HS-27A (cell line): ENCODE results near the gene PDP2.
"Not testable (repeated sequence)": the region's sequence is repeated elsewhere in the genome, so short reads cannot be mapped to it uniquely, and the experiment has no call there.

Experiments
- DNase-seq: peaks from one replicate; pipeline ENCODE4 v3.0.0-alpha.2; 2012; ENCODE audit warnings: low read depth, missing footprints

PDP2 gene

GRCh38 chr16:66920924-66921680 lies 40.8 kb downstream of the PDP2 start:
- no peak for DNase-seq

DNA sequence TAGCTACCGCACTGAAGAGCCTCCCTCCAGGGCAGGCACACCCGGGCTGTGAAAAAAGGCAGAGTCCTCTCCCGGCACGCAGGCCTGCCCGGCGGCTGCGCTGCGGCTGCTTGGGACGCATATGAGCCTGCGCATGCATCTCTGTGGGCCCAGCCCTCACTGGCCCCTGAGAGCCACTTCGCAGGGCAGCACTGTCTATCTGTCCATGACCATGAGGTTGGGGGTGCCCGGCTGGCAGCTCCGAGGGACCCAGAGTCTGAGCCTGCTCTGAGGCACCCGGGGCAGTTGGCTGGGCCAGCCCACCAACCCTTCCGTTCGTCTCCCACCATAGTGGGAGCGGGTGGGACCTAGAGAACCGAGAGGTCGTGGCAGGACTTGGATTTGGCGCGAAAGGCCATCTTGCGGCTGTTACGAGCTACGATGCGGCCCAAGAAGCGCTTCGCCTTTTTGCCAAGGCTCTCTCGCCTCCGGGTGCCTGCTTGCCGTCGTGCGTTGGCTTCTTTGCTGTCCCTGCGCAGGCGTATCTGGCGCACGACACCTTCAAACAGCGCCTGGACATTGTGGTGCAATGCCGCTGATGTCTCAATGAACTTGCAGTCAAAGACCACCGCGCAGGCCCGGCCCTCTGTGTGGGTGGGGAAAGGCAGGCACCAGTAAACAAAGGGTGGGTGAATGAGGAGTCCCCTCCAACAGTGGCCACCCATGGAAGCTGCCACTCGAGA lies 41.6 kb downstream of the PDP2 start:
- no peak for DNase-seq

GRCh38 chr16:66923247-66923731 lies 43.0 kb downstream of the PDP2 start:
- no peak for DNase-seq

- no peak for DNase-seq
These were observed 43.6 kb downstream of the PDP2 start for GRCh38 chr16:66923866-66924265.

- no peak for DNase-seq
These were observed 44.4 kb downstream of the PDP2 start for GRCh38 chr16:66924527-66925321.

- DNase-seq = no peak
These were observed 45.1 kb downstream of the PDP2 start, which contains the start of gene RRAD for GRCh38 chr16:66925322-66925840. Gene RRAD, minus strand, starts transcription at chr16:66925535. Its CDS starts 356 bp downstream, at chr16:66925179.

DNA sequence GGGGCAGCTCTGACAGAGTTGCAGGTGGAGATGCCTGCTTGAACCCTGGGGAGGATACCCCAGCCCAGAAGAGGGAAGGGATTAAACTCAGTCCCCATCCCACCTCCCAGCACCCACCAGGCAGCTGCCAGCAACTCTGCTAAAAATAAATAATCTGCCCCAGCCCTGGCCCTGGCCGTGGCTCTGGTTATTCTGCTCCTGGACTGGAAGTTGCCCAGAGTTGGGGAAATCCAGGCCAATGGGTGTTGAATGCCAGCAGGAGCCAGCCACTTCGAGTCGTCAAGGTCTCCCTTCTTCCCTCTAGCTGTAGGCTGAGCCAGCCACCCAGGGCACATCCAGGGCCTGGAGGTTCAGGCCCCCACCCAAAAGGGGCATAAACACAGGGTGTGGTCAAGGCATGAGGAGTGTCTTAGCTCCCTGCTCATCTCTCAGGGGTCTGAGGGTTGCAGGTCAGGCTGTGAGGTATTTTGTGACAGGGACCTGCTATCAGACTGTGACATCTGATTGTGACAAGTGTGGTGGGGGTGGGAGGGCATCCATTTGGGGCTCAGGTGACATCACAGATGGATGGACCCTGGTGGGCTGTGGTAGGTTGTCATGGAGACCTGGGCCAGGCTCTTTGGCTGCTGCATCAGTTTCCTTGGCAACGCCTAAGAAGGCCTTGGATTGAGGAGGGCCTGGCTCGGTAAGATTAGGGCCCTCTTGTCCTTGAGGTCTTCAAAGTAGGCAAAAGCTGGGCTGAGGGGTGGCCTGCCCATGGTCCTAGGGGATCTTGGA lies 46.0 kb downstream of the PDP2 start:
- DNase-seq = no peak

- peak; percentile 71 for DNase-seq
These were observed 46.7 kb downstream of the PDP2 start for GRCh38 chr16:66926961-66927436.

GRCh38 chr16:66927918-66928649 lies 47.8 kb downstream of the PDP2 start:
- no peak for DNase-seq

DNA sequence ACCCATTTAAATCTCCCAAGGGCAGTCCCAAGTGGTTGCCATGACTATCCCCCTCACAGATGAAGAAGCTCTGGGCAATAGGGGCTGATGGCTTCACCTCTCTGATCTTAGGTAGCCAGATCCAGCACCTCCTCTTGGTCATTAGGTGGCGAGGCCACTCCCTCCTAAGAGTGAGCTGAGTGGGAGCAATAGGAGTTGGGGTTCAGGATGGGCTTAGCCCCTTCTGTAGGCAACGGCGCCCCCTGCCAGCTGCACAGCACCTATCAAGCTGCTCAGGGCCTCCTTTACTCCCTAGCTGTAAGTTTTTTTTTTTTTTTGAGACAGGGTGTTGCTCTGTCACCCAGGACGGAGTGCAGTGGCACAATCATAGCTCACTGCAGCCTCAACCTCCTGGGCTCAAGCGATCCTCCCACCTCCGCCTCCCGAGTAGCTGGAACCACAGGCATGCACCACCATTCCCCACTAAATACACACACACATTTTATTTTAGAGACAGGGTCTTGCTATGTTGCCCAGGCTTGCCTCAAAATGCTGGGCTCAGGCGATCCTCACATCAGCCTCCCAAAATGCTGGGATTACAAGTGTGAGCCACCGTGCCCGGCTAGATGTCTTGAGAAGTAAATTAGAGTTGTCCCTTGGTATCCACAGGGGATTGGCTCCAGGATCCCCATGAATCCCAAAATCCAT lies 48.5 kb downstream of the PDP2 start:
- DNase-seq = no peak

DNA sequence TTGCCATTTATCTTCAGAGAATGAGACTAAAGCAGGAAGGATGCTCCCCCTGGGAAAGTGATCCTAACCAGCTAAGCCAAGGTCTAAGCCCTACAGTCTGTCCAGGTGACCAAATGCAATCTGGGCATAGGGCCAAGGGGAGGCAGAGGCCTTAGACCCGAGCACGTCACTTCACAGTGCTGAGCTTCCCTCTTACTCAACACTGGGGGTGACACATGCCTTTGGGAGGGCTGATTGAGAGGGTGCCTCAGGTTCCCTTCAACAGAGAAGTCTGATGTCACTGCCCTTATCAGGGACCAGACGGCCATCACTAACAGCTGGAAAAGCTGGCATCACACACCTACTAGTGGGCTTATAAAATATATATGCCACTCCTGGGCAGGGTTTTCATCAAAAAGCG lies 49.9 kb downstream of the PDP2 start:
- no peak for DNase-seq

DNA sequence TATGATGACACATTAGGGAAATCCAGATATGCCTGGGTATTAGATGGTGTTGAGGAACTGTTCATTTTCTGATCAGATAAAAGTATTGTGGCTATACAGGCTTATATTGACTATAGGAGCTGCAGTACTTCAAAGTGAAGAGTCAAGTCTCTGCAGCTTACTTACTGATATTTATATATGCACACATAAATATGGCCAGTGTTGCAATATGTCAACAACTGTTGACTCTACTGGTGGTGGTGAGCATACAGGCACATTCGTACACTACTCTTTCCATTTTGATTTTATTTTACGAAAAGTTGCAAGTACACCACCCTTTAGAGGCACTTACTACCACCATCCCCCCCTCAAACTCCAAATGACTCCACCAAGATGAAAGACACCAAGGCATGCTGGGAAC lies 51.4 kb downstream of the PDP2 start:
- DNase-seq = no peak

- no peak for DNase-seq
These were observed 51.8 kb downstream of the PDP2 start for GRCh38 chr16:66932076-66932475.

GRCh38 chr16:66933776-66934137 lies 53.4 kb downstream of the PDP2 start:
- no peak for DNase-seq

DNA sequence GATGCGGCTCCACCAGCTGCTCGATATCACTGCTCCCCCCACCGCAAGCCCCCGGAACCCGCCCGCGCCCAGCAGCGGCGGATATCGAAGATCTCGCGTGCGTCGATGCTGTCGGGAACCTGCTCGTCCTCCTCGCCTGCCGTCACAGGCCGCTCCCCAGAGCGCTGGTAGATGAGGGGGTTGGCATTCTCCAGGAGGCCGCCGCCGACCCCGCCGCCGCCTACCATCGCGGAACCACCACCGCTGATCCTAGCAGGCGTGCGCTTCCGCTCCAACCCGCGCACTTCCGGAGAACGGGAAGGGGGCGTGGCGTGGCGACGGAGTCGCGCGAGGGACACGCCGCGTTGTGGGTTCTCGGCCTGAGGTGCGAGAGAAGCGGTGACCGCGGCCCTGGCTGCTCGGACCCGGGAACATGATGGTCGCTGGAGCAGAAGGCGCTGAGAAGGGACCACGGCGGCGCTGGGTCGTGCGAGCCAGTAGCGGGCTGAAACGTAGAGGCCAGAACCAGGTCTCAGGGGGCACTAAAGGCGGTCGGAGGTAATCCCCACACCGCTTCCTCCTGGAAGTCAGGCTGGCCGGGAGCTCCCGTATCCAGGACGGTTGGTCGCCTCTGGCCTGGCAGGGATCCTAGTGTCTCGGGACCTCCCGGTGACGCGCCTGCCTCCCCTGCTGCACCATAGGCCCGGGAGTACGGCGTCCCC lies 54.0 kb downstream of the PDP2 start, which contains the start of gene CIAO2B:
CIAO2B (minus strand) TSS at position 265 of the 701 bp plus-strand sequence; CDS start at position 227, 38 bp downstream.
- no peak for DNase-seq

DNA sequence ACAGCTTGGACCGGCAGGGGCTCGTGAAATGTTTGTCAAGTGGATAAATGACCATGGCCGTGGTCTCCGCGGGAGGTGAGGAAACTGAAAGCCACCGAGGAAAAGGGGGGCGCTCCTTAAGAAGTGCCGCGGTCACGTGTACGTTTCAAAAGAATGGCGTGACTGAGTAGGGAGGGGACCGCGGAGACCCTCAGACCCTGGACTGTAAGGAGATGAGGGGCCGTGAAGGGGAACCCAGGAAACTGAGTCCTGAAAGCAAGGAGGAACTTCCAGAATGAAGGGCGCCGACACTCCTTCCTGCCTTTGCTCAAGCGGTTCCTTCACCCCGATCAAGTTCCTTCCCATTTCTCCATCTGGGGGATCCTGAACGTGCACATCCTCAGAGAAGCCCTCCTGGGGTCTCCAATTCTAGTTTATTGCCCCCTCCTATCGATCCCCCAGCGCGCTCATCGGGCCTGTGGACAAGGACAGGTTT lies 54.6 kb downstream of the PDP2 start:
- not testable (repeated sequence) for DNase-seq

GRCh38 chr16:66935314-66936011 lies 55.1 kb downstream of the PDP2 start, which contains the start of gene CES2:
Gene CES2, plus strand, starts transcription at chr16:66935516. Its CDS starts 120 bp downstream, at chr16:66935636.
- no peak for DNase-seq

DNA sequence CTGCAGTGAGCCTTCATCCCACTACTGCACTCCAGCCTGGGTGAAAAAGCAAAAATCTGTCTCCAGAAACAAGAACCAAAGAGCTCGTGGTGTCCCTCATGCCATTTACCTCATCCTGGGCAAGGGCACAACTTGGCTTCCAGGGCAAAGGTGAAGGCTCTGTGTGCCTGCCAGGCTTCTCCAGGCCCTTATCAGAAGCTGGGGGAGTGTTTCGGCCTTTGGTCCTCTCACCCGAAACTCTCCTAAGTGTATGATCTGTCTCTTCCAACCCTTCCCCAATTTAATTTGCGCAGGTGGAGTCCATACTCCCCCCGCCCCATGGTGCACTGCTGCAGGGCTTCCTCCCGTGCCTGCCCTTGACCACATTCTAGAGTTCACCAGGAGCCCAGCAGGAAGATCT lies 56.1 kb downstream of the PDP2 start:
- no peak for DNase-seq
